GM12878 (cell line): ENCODE results near the gene TBCD. TPM values are rescaled to one million over a fixed set of nuclear protein-coding genes. Genes with fewer than 3 reads are reported as not detected.

ENCODE experiments used
- ATAC-seq: fragments of 200-7000 bp; cut with Tn5 transposase; 3 replicates; pipeline ENCODE4 v1.9.1; 2020; ENCODE audit warnings: mild to moderate bottlenecking, moderate library complexity
- BruUV-seq: library from RNA; stranded (reverse); fragments of 400-500 nt; replicated peaks from 2 replicates; lab custom pipeline; 2021; lab: Mats Ljungman, UMichigan
- CTCF ChIA-PET: fragments of 300-600 bp; sonication (Branson Sonifier 250); formaldehyde crosslinking; extraction: SDS; loops from one replicate; lab custom pipeline; 2021; ENCODE audit warnings: inconsistent platforms; lab: Yijun Ruan, JAX
- POLR2A ChIA-PET: fragments of 350-600 bp; formaldehyde crosslinking; extraction: SDS; loops from one replicate; lab custom pipeline; 2021; ENCODE audit warnings: inconsistent platforms; lab: Charles Lee
- RAD21 ChIA-PET: fragments of 300-600 bp; sonication (Branson Sonifier 250); formaldehyde crosslinking; loops from one replicate; lab custom pipeline; 2023; ENCODE audit warnings: antibody characterized with exemption; ENCODE audit not compliant: unreplicated experiment; lab: Charles Lee
- SMC1A ChIA-PET: fragments of 300-600 bp; sonication (Branson Sonifier 250); formaldehyde crosslinking; loops from one replicate; lab custom pipeline; 2023; ENCODE audit not compliant: unreplicated experiment, uncharacterized antibody; lab: Charles Lee
- DNase-seq: peaks from one replicate; pipeline ENCODE4 v3.0.0-alpha.2; 2011; ENCODE audit warnings: low read depth, low spot score
- FAIRE-seq: peaks from 3 replicates; lab custom pipeline; 2011; peaks lifted over from hg19 to GRCh38; lab: Jason Lieb, UNC
- H2AFZ ChIP-seq: 2 replicates; pipeline ENCODE4 v1.6.0; 2011; ENCODE audit warnings: low read depth, low read length, control low read depth; ENCODE audit not compliant: control insufficient read depth
- H3K27ac ChIP-seq: 2 replicates; pipeline ENCODE4 v1.5.1; 2011; ENCODE audit warnings: control low read depth; ENCODE audit not compliant: control insufficient read depth, insufficient read depth
- H3K27me3 ChIP-seq, 2 experiments: replicated peaks in 1 of 2; 2 replicates each; pipeline versions ENCODE4 v1.6.0 to v1.6.1; 2011; ENCODE audit warnings: low read length in 1 of 2; ENCODE audit not compliant: control insufficient read depth in 2 of 2, insufficient read depth in 2 of 2
- H3K36me3 ChIP-seq, 2 experiments: 2 replicates each; pipeline ENCODE4 v1.5.1; 2011; ENCODE audit warnings: low read length in 1 of 2; ENCODE audit not compliant: control insufficient read depth in 2 of 2, insufficient read depth in 2 of 2
- H3K4me1 ChIP-seq: 2 replicates; pipeline ENCODE4 v1.6.1; 2011; ENCODE audit warnings: mild to moderate bottlenecking, low read length, moderate library complexity, mixed read lengths; ENCODE audit not compliant: control insufficient read depth, insufficient read depth
- H3K4me2 ChIP-seq: 2 replicates; pipeline ENCODE4 v1.6.0; 2011; ENCODE audit warnings: control low read depth; ENCODE audit not compliant: control insufficient read depth, insufficient read depth
- H3K4me3 ChIP-seq: fragments of 200-600 bp; sonication (generic); 2 replicates; pipeline ENCODE4 v1.5.1; 2016
- H3K79me2 ChIP-seq: 2 replicates; pipeline ENCODE4 v1.6.0; 2011; ENCODE audit warnings: low read length; ENCODE audit not compliant: control insufficient read depth, insufficient read depth
- H3K9ac ChIP-seq: 2 replicates; pipeline ENCODE4 v1.8.0; 2011; ENCODE audit warnings: low read length, control low read depth, mixed read lengths; ENCODE audit not compliant: control insufficient read depth, insufficient read depth
- H3K9me3 ChIP-seq: replicated peaks from 3 replicates; pipeline ENCODE4 v1.5.1; 2011; ENCODE audit warnings: mild to moderate bottlenecking, low read length; ENCODE audit not compliant: control insufficient read depth, insufficient read depth
- H4K20me1 ChIP-seq: 2 replicates; pipeline ENCODE4 v1.6.0; 2011; ENCODE audit not compliant: control insufficient read depth, insufficient read depth
- BACH1 ChIP-seq: fragments of 450-650 bp; IDR thresholded peaks from 2 replicates; pipeline ENCODE4 v1.6.1; 2017; ENCODE audit warnings: mild to moderate bottlenecking, borderline replicate concordance
- CBX3 ChIP-seq: fragments of 200-600 bp; sonication (generic); IDR thresholded peaks from 2 replicates; pipeline ENCODE4 v1.6.1; 2016; ENCODE audit warnings: low read depth, borderline replicate concordance
- NR2F1 ChIP-seq: fragments of 450-650 bp; conservative IDR thresholded peaks from 2 replicates; pipeline ENCODE4 v1.6.1; 2017; ENCODE audit warnings: mild to moderate bottlenecking
- POLR2AphosphoS5 ChIP-seq: IDR thresholded peaks from 2 replicates; pipeline ENCODE4 v1.6.1; 2011; ENCODE audit warnings: mild to moderate bottlenecking, low read length, inconsistent platforms
- SIX5 ChIP-seq: IDR thresholded peaks from 2 replicates; pipeline ENCODE4 v1.6.1; 2011; ENCODE audit warnings: mild to moderate bottlenecking, low read depth, low read length, moderate library complexity; ENCODE audit not compliant: severe bottlenecking
- SMC3 ChIP-seq: IDR thresholded peaks from 2 replicates; pipeline ENCODE4 v1.6.1; 2011; ENCODE audit warnings: low read length, improper control_type of control experiment, borderline replicate concordance
- ZBTB33 ChIP-seq: fragments of 450-650 bp; IDR thresholded peaks from 2 replicates; pipeline ENCODE4 v1.6.1; 2017; ENCODE audit warnings: mild to moderate bottlenecking
- ZNF622 ChIP-seq: fragments of 450-650 bp; IDR thresholded peaks from 2 replicates; pipeline ENCODE4 v1.6.1; 2017; ENCODE audit warnings: mild to moderate bottlenecking, inconsistent platforms
- WGBS: methylation state at CpG from one replicate; pipeline ENCODE4 v1.1.6; 2016; ENCODE audit warnings: low lambda C conversion rate; ENCODE audit not compliant: insufficient replicate concordance, insufficient coverage; ENCODE audit errors: missing lambda C conversion rate; 5-methylcytosine and 5-hydroxymethylcytosine counted together
- in situ Hi-C: fragments of 300-500 bp; cut with MboI; formaldehyde crosslinking; loops from 9 replicates; pipeline ENCODE4 v1.14.3; 2018; ENCODE audit warnings: mixed read lengths
- intact Hi-C: fragments of 100-400 bp; cut with micrococcal nuclease; formaldehyde crosslinking; loops from one replicate; pipeline ENCODE4 v1.14.2; 2022; ENCODE audit not compliant: unreplicated experiment
- polyA plus RNA-seq, 11 experiments: library from polyadenylated mRNA; depleted of rRNA in 4 of 11; unstranded in 6 of 11; stranded (reverse) in 5 of 11; fragments of >200 nt; fragmentation: Nextera tagmentation in 4 of 11; fragmentation: Illumina TruSeq in 1 of 11; extraction: Ambion mirVana in 4 of 11; extraction: Trizol in 1 of 11; gene quantifications; 1 replicate in 1 of 11; 2 replicates in 10 of 11; pipeline versions ENCODE4 v1.2.1 to v1.2.3, GENCODE V29; 2011 to 2016; ENCODE audit warnings: inconsistent platforms in 2 of 11, missing spikeins in 2 of 11, low read depth in 1 of 11
- total RNA-seq, 4 experiments: library from RNA; depleted of rRNA in 3 of 4; stranded (reverse); fragments of >200 nt in 3 of 4; fragmentation: Illumina TruSeq in 1 of 4; extraction: Trizol in 1 of 4; gene quantifications; 2 replicates each; pipeline versions ENCODE4 v1.2.1 to v1.2.3, GENCODE V29; 2013 to 2021

TBCD gene
- total and polyA plus RNA-seq, 10 of the 15 experiments (the other 5 are each of a cell fraction or from before 2014, with no cell fraction given): 10.3 to 114 (median 52.4) TPM

- no peak for DNase-seq
- intact Hi-C loops: no loop called here
- Histone ChIP-seq H3K9me3 (no peaks in the 10 kb centered on the region), H3K9ac (no peak overlapping the region), H3K27me3 (no peaks in the 10 kb centered on the region), H3K27ac (no peak overlapping the region), H3K4me2 (no peak overlapping the region), H3K79me2 (no peaks in the 10 kb centered on the region), H3K4me3 (no peak overlapping the region), H4K20me1 (no peaks in the 10 kb centered on the region), H2AFZ (no peak overlapping the region), H3K36me3 (no peaks in the 10 kb centered on the region; a peak in 2 of 4 replicates), H3K4me1 (peaks cover 15% of the 10 kb centered on the region)
- no peak for FAIRE-seq
- POLR2A ChIA-PET: no interaction called here
- RAD21 ChIA-PET: no interaction called here
- in situ Hi-C loops: no loop called here
- CTCF ChIA-PET: interaction anchor here (0.9 to 1.6 kb wide), 2 partner anchors 20 to 35 kb away, joined by 3 read pairs; no protein-coding TSS in a partner anchor
- TF ChIP-seq POLR2AphosphoS5 (no peak), SMC3 (no peak), BACH1 (no peak), SIX5 (no peak), ZBTB33 (no peak), CBX3 (no peak), ZNF622 (no peak), NR2F1 (no peak)
- ATAC-seq: no peak
- 95% methylated on average over 8 of the region's 12 CpGs for WGBS
- SMC1A ChIA-PET: no interaction called here
- no TSS peak for BruUV-seq
Measured at GRCh38 chr17:82851381-82851780, 99.5 kb downstream of the TBCD start.
